SK-N-SH (cell line): ENCODE results near the gene BBS9. TPM values are rescaled to one million over a fixed set of nuclear protein-coding genes. Genes with fewer than 3 reads are reported as not detected.

Source experiments
- CTCF ChIA-PET: fragments of 300-600, 350-600 bp; formaldehyde crosslinking; extraction: SDS; loops from one replicate; lab custom pipeline; 2021; lab: Yijun Ruan, JAX
- POLR2A ChIA-PET: fragments of 350-600 bp; sonication (Branson Sonifier 250); formaldehyde crosslinking; extraction: SDS; loops from one replicate; lab custom pipeline; 2020; ENCODE audit warnings: antibody characterized with exemption, inconsistent platforms; lab: Yijun Ruan, JAX
- DNase-seq: peaks from one replicate; pipeline ENCODE4 v3.0.0; 2012
- H2AFZ ChIP-seq: fragments of 200-600 bp; sonication (generic); 2 replicates; pipeline ENCODE4 v1.8.1; 2016; ENCODE audit warnings: antibody characterized with exemption, mild to moderate bottlenecking, low read depth
- H3F3A ChIP-seq: fragments of 200-600 bp; sonication (generic); replicated peaks from 2 replicates; pipeline ENCODE3; 2016; ENCODE audit warnings: antibody characterized with exemption, mild to moderate bottlenecking; ENCODE audit not compliant: insufficient read depth
- H3K27ac ChIP-seq, 2 experiments: fragments of 200-500 bp in 1 of 2; fragments of 200-600 bp in 1 of 2; sonication (Bioruptor generic) in 1 of 2; sonication (generic), shearing (Covaris generic) in 1 of 2; 2 replicates each; pipeline versions ENCODE4 v1.5.1 to v1.6.1; 2014 to 2016; ENCODE audit warnings: low read depth in 2 of 2, inconsistent platforms in 1 of 2, low read length in 1 of 2, mild to moderate bottlenecking in 1 of 2, mixed read lengths in 1 of 2
- H3K27me3 ChIP-seq: fragments of 200-600 bp; sonication (generic), shearing (Covaris generic); 2 replicates; pipeline ENCODE4 v1.6.1; 2016; ENCODE audit warnings: mixed run types; ENCODE audit not compliant: insufficient read depth
- H3K36me3 ChIP-seq, 2 experiments: fragments of 200-500 bp in 1 of 2; fragments of 200-600 bp in 1 of 2; sonication (Bioruptor generic) in 1 of 2; sonication (generic) in 1 of 2; replicated peaks in 1 of 2; 2 replicates each; pipeline versions ENCODE3 to v1.5.1; 2014 to 2016; ENCODE audit warnings: low read length in 1 of 2, mild to moderate bottlenecking in 1 of 2; ENCODE audit not compliant: insufficient read depth in 2 of 2, control insufficient read depth in 1 of 2
- H3K4me1 ChIP-seq, 2 experiments: fragments of 200-500 bp in 1 of 2; fragments of 200-600 bp in 1 of 2; sonication (Bioruptor generic) in 1 of 2; sonication (generic), shearing (Covaris generic) in 1 of 2; 2 replicates each; pipeline versions ENCODE4 v1.5.1 to v1.6.1; 2014 to 2016; ENCODE audit warnings: low read depth in 1 of 2, low read length in 1 of 2, mixed run types in 1 of 2; ENCODE audit not compliant: insufficient read depth in 2 of 2, control insufficient read depth in 1 of 2
- H3K4me2 ChIP-seq: fragments of 200-600 bp; sonication (generic), shearing (Covaris generic); 2 replicates; pipeline ENCODE4 v1.6.1; 2017; ENCODE audit warnings: mixed run types
- H3K4me3 ChIP-seq, 2 experiments: fragments of 200-500 bp in 1 of 2; fragments of 200-600 bp in 1 of 2; sonication (Bioruptor generic) in 1 of 2; sonication (generic), shearing (Covaris generic) in 1 of 2; 2 replicates each; pipeline versions ENCODE4 v1.5.1 to v1.8.1; 2014 to 2016; ENCODE audit warnings: low read depth in 2 of 2, inconsistent platforms in 1 of 2, low read length in 1 of 2, mild to moderate bottlenecking in 1 of 2, mixed read lengths in 1 of 2, moderate library complexity in 1 of 2
- H3K79me2 ChIP-seq: fragments of 200-600 bp; sonication (generic); 2 replicates; pipeline ENCODE4 v1.8.1; 2017; ENCODE audit warnings: mild to moderate bottlenecking; ENCODE audit not compliant: insufficient read depth
- H3K9ac ChIP-seq: fragments of 200-600 bp; sonication (generic); 2 replicates; pipeline ENCODE4 v1.6.1; 2017; ENCODE audit warnings: mixed run types
- H3K9me2 ChIP-seq: fragments of 200-600 bp; sonication (generic); 2 replicates; pipeline ENCODE4 v1.6.1; 2017; ENCODE audit warnings: mixed run types
- H3K9me3 ChIP-seq: fragments of 200-600 bp; sonication (generic); 2 replicates; pipeline ENCODE4 v1.6.1; 2017; ENCODE audit warnings: mixed run types, mild to moderate bottlenecking, moderate library complexity
- H4K20me1 ChIP-seq: fragments of 200-600 bp; sonication (generic); 2 replicates; pipeline ENCODE4 v1.6.1; 2017; ENCODE audit warnings: mild to moderate bottlenecking, mixed run types; ENCODE audit not compliant: insufficient read depth
- CHD2 ChIP-seq: fragments of 150-350 bp; IDR thresholded peaks from 2 replicates; pipeline ENCODE4 v1.6.1; 2018; ENCODE audit warnings: low read length; ENCODE audit not compliant: partially characterized antibody
- CTCF ChIP-seq: fragments of 200-600 bp; sonication (generic); IDR thresholded peaks from 2 replicates; pipeline ENCODE4 v1.6.1; 2017; ENCODE audit warnings: antibody characterized with exemption, mild to moderate bottlenecking, moderate library complexity
- EP300 ChIP-seq, 2 experiments: IDR thresholded peaks; 2 replicates each; pipeline versions ENCODE4 v1.4.0 to v1.6.1; 2012; ENCODE audit warnings: borderline replicate concordance in 1 of 2, low read depth in 1 of 2, low read length in 1 of 2
- FOSL2 ChIP-seq: IDR thresholded peaks from 2 replicates; pipeline ENCODE4 v1.4.0; 2012; ENCODE audit warnings: low read depth, mild to moderate bottlenecking, moderate library complexity, borderline replicate concordance
- FOXM1 ChIP-seq: IDR thresholded peaks from 2 replicates; pipeline ENCODE4 v1.4.0; 2012; ENCODE audit warnings: low read depth, mild to moderate bottlenecking
- GABPA ChIP-seq: IDR thresholded peaks from 2 replicates; pipeline ENCODE4 v1.4.0; 2012; ENCODE audit warnings: low read depth, mild to moderate bottlenecking
- JUND ChIP-seq: IDR thresholded peaks from 2 replicates; pipeline ENCODE4 v1.4.0; 2012
- MXI1 ChIP-seq: IDR thresholded peaks from 2 replicates; pipeline ENCODE4 v1.6.1; 2012; ENCODE audit warnings: mild to moderate bottlenecking, low read depth, low read length, improper control_type of control experiment
- POLR2AphosphoS5 ChIP-seq: IDR thresholded peaks from 2 replicates; pipeline ENCODE4 v1.6.1; 2012; ENCODE audit warnings: low read depth, low read length
- RAD21 ChIP-seq: IDR thresholded peaks from 2 replicates; pipeline ENCODE4 v1.6.1; 2012; ENCODE audit warnings: mild to moderate bottlenecking, low read length
- REST ChIP-seq: IDR thresholded peaks from 2 replicates; pipeline ENCODE4 v1.6.1; 2012; ENCODE audit warnings: mild to moderate bottlenecking, low read depth, low read length, moderate library complexity
- RFX5 ChIP-seq: IDR thresholded peaks from 2 replicates; pipeline ENCODE4 v1.6.1; 2012; ENCODE audit warnings: mild to moderate bottlenecking, improper control_type of control experiment, low read length
- SMC3 ChIP-seq: IDR thresholded peaks from 2 replicates; pipeline ENCODE4 v1.6.1; 2012; ENCODE audit warnings: low read depth, low read length, improper control_type of control experiment
- TAF1 ChIP-seq: IDR thresholded peaks from 2 replicates; pipeline ENCODE4 v1.6.1; 2012; ENCODE audit warnings: low read depth, mild to moderate bottlenecking, low read length, moderate library complexity, borderline replicate concordance
- WGBS: methylation state at CpG from one replicate; pipeline ENCODE4 v1.1.6; 2017; ENCODE audit warnings: low lambda C conversion rate; 5-methylcytosine and 5-hydroxymethylcytosine counted together
- polyA plus RNA-seq, 3 experiments: library from polyadenylated mRNA; depleted of rRNA; stranded (reverse); fragments of >200 nt; gene quantifications; 2 replicates each; pipeline ENCODE4 v1.2.3, GENCODE V29; 2012

The BBS9 gene
- polyA plus RNA-seq, 1 of the 3 experiments (the other 2 are of a cell fraction) = 7.5 TPM

GRCh38 chr7:33109005-33109757 lies 20.2 kb upstream of the BBS9 start, which contains the start of gene RP9:
RP9 (minus strand) TSS chr7:33109404; CDS start chr7:33109372, 32 bp downstream.
- Histone ChIP-seq H3K27ac (peak within 1 kb of the TSS; percentile 57 to 80), H3K36me3 (no peaks in the 10 kb centered on the region), H3K4me2 (peak within 1 kb of the TSS; percentile 93), H4K20me1 (peaks cover 34% of the 10 kb centered on the region), H3F3A (no peaks in the 10 kb centered on the region), H3K9me3 (no peaks in the 10 kb centered on the region), H3K27me3 (no peaks in the 10 kb centered on the region), H3K9me2 (no peaks in the 10 kb centered on the region), H3K4me3 (peak within 1 kb of the TSS; percentile 85 to 95), H2AFZ (peak within 1 kb of the TSS; percentile 96), H3K79me2 (peaks cover 47% of the 10 kb centered on the region), H3K9ac (peak within 1 kb of the TSS; percentile 85), H3K4me1 (peaks cover 5 to 15% of the 10 kb centered on the region in 2 experiments; a peak in 3 of 4 replicates)
- CTCF ChIA-PET = interaction anchor here (0.6 to 5.2 kb wide), 44 partner anchors 7 to 619 kb away, joined by 3 to 95 read pairs (median 5); partner anchors contain the start of genes BBS9, FKBP9, LSM5 and NT5C3A
- POLR2A ChIA-PET = interaction anchor here (0.6 to 2.2 kb wide), 4 partner anchors 20 to 348 kb away, joined by 3 to 8 read pairs (median 6); partner anchors contain the start of genes FKBP9 and NT5C3A
- TF ChIP-seq FOSL2 (no peak), SMC3 (peak; percentile 45), RAD21 (peak; percentile 38), CTCF (peak; percentile 61), FOXM1 (no peak), MXI1 (peak; percentile 67), TAF1 (peak; percentile 55; the same call in 1 of the 2 replicates), EP300 (IDR thresholded peaks at IDR 0.05; ENCODE audit: borderline replicate concordance in 1 of 2, low read depth in 1 of 2, low read length in 1 of 2) (peak in 1 of 2 experiments; percentile 75; a peak in 1 of 4 replicates), JUND (no peak), REST (no peak; the same call in 1 of the 2 replicates), CHD2 (peak; percentile 57), RFX5 (no peak), POLR2AphosphoS5 (peak; percentile 75), GABPA (peak; percentile 79)
- peak; percentile 99 for DNase-seq
- 1% methylated on average over 28 of the region's 100 CpGs for WGBS
